ENCODE results near the gene EHD4.

EHD4 gene

DNA sequence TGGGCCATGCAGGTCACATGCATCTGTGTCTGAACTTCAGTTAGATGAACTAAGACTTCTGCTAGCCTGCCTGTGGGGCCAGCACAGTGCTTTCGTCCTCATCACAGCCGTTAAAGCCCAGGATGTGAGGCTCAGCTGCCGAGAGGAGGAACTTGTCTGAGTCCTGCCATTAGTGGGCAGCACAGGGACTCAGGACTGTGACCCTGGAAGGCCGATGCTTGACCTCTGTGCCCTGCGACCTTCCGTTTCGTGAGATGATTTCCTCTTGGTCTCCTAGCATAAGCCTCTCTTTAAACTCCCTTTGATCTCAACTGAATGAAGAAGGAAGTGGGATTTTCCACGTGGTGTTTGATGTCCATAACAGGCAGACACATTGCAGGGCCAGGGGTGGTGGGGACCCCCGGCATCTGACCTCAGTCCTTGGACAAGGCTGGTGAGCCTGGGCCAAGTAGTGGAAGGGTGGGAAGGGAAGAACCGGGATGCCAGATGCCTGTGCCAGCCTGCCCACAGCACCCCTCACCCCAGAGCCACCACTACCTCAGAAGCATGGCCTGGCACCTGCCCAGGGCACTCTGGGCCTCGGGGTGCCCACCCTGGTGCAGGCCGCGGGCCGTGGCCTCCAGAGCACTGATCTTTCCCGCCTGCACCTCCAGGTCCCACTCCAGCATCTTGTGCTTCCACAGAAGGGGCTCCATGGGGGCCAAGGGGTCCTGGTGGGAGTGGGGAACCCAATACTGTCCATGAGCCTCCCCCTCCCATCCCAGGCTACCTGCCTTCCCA, 112.1 kb downstream of the EHD4 start:
- no peak for DNase-seq (ENCODE audit: low read depth)

- no peak for DNase-seq (ENCODE audit: low read depth)
Observed at GRCh38 chr15:41858756-41859155, 113.6 kb downstream of the EHD4 start.

DNA sequence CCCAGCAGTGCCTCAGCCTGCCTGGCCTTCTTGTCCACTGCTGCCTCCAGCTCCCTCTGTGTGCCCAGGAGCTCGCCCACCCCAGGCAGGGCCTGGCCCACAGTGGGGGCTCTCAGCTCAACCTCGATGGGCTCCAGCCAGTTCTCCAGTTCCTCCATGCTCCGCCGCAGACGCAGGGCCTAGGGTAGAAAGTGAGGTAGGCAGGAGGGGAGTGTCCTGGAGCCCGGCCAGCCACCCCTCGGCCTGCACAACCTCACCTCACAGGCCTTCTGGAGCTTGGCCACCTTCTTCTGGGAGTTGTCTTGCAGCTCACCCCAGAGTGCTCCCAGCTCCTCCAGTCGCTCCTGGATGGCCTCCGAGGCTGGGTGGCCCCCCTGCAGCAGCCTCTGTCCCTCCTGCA, 115.0 kb downstream of the EHD4 start:
- no peak for DNase-seq (ENCODE audit: low read depth)

DNA sequence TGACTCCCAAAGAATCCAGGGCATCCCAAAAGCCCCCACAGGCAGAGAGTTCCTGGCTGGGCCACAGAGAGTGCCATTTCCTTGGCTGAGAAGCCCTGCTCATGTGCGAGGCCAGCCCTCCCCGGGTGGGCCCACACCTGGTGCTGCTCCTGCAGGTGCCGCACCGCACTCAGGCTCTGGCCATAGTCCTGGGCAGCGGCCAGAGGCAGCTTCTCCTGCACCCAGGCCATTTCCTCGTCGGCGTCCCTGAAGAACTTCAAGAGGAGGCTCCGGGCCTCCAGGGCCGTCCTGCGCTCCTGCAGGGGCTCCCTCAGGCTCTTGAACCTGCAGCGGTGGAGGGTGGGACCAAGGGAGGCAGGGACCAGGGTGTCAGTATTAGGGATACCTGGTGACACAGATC, 115.6 kb downstream of the EHD4 start:
- no peak for DNase-seq (ENCODE audit: low read depth)

- DNase-seq (ENCODE audit: low read depth): no peak
Observed at GRCh38 chr15:41856262-41856661, 116.1 kb downstream of the EHD4 start.

DNA sequence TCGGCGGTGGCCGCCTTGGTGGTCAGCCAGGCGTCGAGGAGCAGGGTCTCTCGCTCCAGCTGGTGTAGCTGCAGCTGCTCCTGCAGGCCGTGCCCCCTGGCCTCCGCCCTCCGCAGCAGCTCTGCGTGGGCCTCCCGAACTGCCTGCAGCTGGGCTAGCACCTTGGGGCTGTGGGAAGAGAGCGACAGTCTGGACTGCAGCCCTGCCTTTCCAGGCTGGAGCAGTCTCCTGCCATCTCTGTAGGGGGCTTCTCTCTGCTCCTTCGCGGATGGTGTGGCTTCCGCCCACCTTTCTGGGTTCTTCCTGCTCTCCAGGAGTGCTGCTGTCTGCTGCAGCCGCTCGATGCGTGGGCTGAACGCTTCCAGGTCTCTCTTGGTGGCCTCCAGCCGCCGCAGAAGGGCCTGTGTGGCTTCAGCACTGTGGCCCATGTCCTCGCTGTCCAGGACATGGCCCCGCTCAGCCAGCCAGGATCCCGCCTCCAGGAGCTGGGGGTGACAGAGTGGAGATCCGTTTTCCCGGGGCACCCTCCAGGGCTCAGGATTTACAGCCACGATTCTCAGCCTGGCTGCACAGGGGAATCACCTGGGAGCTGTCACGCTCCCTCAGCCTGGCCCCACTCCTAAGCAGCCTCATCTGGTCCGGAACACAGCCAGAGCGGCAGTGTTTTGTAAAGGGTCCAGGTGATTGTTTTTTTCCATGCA, 116.9 kb downstream of the EHD4 start:
- no peak for DNase-seq (ENCODE audit: low read depth)

- DNase-seq (ENCODE audit: low read depth): no peak
Observed at GRCh38 chr15:41854443-41854842, 117.9 kb downstream of the EHD4 start.

DNA sequence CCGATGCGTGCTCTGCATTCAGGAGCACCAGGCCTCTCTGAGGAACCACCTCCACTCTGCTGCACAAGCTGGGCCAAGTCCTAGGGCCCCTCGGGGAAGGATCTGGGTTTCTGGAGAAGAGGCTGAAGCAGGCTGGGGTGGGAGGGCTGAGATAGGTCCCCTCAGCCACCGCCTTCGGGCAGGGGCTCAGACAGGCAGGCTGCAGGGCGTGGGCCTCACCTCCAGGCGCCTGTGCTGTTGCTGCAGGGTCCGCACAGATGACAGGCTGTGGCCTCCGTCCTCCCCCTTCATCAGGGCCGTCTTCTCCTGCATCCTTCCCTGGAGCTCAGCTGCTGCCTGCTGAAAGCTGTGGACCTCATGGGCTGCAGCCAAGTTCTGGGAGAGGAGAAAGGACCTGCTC, 118.5 kb downstream of the EHD4 start:
- no peak for DNase-seq (ENCODE audit: low read depth)

GRCh38 chr15:41852736-41853590, 119.4 kb downstream of the EHD4 start:
- no peak for DNase-seq (ENCODE audit: low read depth)

DNA sequence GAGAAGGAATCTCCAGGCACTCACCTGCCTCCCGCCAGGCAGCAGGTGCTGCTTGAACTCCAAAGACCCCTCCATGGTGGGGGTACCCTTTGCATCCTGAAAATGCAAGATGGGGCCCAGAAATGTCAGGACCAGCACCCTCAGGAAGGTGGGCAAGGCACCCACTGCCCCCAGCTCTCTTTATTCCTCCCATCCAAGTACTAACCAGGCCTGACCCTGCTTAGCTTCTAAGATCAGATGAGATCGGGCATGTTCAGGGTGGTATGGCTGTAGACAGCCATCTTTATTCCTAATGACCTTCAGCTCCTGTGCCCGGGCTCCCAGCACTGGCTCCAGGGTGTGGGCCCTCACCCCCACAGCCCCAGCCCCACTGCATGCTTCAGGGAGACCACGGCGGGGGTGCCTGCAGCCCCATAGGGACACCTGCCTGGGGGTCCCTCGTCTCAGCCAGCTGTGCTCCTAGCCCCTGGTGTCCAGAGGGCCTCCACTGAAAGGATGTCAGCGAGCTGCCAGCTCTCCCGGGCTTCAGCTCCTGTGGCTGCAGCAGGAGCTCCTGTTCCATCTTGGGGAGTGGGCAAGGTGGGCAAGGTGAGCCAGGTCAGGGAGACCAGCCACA, 120.5 kb downstream of the EHD4 start:
- DNase-seq (ENCODE audit: low read depth): no peak

GRCh38 chr15:41851167-41851523, 121.2 kb downstream of the EHD4 start:
- DNase-seq (ENCODE audit: low read depth): no peak

GRCh38 chr15:41850482-41851166, 121.7 kb downstream of the EHD4 start:
- DNase-seq (ENCODE audit: low read depth): no peak

DNA sequence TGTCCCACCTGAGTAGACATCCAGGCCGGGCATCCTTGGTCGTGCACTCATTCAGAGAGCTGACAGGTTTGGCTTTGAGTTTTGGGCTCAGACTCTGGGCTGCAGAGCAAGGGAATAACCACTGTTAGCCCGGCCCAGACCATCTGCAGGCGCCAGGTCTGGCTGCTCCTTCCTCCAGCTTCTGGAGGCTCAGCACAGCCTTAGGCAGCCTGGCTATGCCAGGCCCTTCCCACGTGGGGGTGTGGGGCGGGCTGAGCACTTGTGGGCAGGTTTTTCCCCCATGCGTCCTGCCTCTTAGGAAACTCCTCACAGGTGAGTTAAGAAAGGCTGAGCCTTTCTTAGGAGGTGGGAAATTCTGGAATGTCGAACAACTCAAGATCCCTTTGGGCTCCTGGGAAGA, 122.5 kb downstream of the EHD4 start:
- DNase-seq (ENCODE audit: low read depth): no peak

DNA sequence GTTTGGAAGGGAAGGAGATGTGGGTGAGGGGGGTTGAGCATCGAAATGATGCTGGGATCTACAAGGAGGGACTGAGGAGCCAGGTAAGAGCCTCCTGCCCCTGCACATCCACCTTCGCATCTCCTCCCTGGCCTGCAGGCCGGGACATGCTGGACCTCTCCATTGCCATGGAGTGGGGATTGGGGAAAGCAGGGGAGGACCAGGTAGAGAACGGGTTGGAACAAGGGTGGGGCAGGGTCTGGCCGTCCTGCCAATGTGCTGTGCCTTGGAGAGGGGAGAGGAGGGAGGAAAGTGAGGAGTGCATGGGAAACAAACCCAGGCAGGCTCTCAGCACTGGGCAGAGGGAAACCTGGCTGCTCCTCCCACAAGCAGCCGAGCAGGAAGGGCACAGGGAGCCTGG, 123.2 kb downstream of the EHD4 start:
- DNase-seq (ENCODE audit: low read depth): no peak

GRCh38 chr15:41848631-41849030, 123.7 kb downstream of the EHD4 start:
- no peak for DNase-seq (ENCODE audit: low read depth)

GRCh38 chr15:41847981-41848380, 124.4 kb downstream of the EHD4 start:
- no peak for DNase-seq (ENCODE audit: low read depth)

DNA sequence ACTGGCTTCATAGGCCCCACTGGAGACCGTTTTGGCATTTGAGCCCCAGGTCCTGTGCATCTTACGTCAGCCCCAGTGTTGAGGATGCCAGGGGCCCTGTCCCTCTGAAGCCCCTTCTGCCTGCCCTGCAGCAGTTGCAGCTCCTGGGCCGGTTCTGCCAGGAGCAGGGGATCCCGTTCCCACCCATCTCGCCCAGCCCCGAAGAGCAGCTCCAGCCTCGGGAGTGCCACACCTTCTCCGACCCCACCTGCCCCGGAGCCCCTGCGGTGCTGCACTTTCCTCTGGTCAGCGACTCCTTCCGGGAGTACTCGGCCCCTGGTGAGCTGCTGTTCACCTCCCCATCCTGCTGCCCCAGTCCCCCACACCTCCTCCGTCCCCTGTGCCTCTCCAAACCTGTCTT, 125.2 kb downstream of the EHD4 start:
- DNase-seq (ENCODE audit: low read depth): no peak
